SK-N-SH (cell line): ENCODE data around the gene LMBR1.

ENCODE experiments used
- CTCF ChIP-seq: fragments of 200-600 bp; sonication (generic); IDR thresholded peaks from 2 replicates; pipeline ENCODE4 v1.6.1; 2017; ENCODE audit warnings: antibody characterized with exemption, mild to moderate bottlenecking, moderate library complexity
- TAF1 ChIP-seq: IDR thresholded peaks from 2 replicates; pipeline ENCODE4 v1.6.1; 2012; ENCODE audit warnings: low read depth, mild to moderate bottlenecking, low read length, moderate library complexity, borderline replicate concordance

- no peak for TF ChIP-seq TAF1
- no peak for TF ChIP-seq CTCF
Measured at GRCh38 chr7:156898938-156899337, 6.0 kb upstream of the LMBR1 start.
